ENCODE results near the gene SHISA5.
"Not testable (repeated sequence)": the region's sequence is repeated elsewhere in the genome, so short reads cannot be mapped to it uniquely, and the experiment has no call there.

The SHISA5 gene

GRCh38 chr3:48476426-48477053 lies 27.4 kb downstream of the SHISA5 start:
- no peak for DNase-seq

GRCh38 chr3:48475188-48475587 lies 28.8 kb downstream of the SHISA5 start:
- no peak for DNase-seq

- no peak for DNase-seq
These were observed 29.4 kb downstream of the SHISA5 start for GRCh38 chr3:48474619-48475018.

- DNase-seq: not testable (repeated sequence)
These were observed 29.9 kb downstream of the SHISA5 start for GRCh38 chr3:48474031-48474430.

- DNase-seq: no peak
These were observed 30.4 kb downstream of the SHISA5 start for GRCh38 chr3:48473617-48473952.

- peak; percentile 1 for DNase-seq
These were observed 30.9 kb downstream of the SHISA5 start for GRCh38 chr3:48472923-48473616.

DNA sequence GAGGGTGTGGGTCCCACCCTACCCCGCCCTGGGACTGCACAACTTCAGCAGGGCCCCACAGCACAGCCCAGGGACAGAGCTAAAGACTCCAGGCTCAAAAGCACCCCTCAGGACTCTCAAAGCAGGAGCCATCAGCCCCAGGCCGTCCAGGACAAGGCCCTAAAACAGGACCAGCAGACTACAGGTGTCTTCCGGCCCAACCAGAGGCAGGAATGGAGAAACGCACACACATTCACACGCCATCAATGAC lies 31.4 kb downstream of the SHISA5 start:
- no peak for DNase-seq

GRCh38 chr3:48470286-48470685 lies 33.7 kb downstream of the SHISA5 start:
- DNase-seq: no peak

- DNase-seq: no peak
These were observed 34.7 kb downstream of the SHISA5 start for GRCh38 chr3:48469046-48469915.

DNA sequence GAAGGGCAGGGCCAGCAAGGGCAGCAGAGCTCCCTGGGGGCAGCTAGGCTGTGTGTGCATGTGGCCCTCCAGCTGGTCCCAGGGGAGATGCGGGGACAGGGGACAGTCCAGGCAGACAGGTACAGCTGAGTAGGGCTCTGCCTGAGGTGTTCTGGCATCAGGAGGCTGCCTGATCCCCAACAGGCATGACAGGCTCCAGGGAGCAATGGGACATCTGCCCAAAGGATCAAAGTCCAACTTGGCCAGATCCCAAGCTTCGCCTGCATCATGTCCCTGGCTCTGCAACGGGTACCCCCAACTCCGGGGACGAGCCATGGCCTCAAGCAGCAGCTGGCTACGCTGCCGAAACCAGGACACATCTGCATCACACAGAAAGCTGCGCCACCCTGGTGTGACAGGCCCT lies 35.6 kb downstream of the SHISA5 start:
- no peak for DNase-seq

DNA sequence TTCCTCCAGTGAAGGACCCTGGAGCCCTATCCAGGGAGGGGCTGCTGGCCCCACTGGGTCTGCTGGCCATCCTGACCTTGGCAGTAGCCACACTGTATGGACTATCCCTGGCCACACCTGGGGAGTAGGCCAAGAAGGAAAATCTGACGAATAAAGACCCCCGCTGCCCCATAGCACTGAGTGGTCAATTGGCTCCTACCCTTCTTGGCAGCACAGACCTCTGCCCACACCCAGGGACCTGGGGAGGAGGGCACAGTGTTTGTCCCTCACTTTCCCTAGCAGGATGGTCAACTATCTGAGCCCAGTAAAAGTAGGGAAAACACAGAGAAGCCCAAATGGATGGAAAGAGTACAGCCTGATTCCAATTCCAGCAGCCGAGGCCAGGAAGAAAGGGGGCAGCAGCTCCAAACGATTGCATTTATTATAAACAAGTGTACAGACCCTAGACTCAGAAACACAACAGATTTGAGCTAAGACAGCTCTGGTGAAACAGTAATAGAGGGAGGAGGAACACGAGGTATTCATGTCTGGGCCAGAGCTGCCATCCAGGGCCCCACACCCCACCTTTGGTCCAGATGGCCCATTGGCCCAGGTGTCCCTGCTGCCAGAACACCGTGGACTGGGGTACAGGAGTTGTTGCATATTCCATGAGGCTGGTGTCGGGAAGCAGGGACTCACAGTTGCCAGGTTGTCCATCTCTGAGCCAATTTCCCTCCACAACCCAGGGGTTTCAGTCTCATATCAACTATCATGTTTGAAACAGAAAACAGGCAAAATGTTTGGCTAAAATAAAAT lies 36.3 kb downstream of the SHISA5 start:
- no peak for DNase-seq

- no peak for DNase-seq
These were observed 36.9 kb downstream of the SHISA5 start for GRCh38 chr3:48467110-48467454.

- no peak for DNase-seq
These were observed 37.4 kb downstream of the SHISA5 start for GRCh38 chr3:48466386-48467109.

- DNase-seq: no peak
These were observed 38.2 kb downstream of the SHISA5 start for GRCh38 chr3:48465531-48466378.

GRCh38 chr3:48465237-48465530 lies 38.8 kb downstream of the SHISA5 start:
- DNase-seq: no peak

DNA sequence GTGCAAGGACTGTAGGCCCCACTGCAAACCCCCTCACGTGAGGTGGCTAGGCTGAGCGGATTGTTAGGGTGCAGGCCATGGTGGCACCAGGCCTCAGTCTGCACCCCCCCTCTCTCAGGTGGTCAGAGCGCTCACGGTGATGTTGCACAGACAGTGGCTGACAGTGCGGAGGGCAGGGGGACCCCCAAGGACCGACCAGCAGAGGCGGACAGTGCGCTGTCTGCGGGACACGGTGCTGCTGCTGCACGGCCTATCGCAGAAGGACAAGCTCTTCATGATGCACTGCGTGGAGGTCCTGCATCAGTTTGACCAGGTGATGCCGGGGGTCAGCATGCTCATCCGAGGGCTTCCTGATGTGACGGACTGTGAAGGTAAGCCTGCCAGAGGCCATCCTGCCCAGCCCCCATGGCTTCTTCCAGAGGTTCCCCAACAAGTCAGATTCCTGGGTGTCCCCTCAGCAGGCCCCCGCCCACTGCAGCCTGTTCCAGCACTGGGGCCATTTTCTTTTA lies 39.2 kb downstream of the SHISA5 start:
- no peak for DNase-seq

DNA sequence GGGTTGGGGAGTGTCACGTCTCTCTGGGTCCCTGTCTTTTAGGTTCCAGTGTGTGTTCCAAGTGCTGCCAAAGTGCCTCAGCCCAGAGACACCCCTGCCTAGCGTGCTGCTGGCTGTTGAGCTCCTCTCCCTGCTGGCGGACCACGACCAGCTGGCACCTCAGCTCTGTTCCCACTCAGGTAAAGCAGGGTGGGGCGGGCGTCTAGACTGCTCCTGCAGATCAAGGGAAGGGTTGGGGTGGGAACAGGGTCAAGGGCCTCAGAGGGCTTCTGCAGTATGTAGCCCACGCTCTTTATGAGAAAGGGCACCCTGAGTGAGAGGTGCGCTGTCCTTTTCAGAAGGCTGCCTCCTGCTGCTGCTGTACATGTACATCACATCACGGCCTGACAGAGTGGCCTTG lies 40.3 kb downstream of the SHISA5 start:
- DNase-seq: no peak

DNA sequence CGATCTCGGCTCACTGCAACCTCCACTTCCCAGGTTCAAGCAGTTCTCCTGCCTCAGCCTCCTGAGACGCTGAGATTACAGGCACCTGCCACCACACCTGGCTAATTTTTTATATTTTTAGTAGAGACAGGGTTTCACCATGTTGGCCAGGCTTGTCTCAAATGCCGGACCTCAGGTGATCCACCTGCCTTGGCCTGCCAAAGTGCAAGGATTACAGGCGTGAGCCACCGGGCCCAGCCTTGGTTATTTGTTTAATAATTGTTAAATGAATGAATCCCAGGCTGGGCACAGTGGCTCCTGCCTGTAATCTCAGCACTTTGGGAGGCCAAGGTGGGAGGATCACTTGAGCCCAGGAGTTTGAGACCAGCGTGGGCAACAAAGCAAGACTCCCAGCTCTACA lies 42.2 kb downstream of the SHISA5 start:
- not testable (repeated sequence) for DNase-seq

DNA sequence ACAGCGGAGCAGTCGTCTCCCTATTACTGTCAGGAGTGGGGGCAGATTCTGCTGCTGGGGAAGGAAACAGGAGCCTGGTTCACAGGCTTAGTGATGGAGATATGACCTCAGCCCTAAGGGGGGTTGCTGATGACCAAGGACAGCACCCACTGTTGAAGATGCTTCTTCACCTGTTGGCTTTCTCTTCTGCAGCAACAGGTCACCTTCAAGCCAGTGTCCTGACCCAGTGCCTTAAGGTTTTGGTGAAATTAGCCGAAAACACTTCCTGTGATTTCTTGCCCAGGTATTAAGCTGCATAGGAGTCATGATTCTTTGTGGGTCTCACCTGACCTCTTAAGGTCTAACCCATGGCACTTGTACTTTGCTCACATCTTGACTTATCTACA lies 43.5 kb downstream of the SHISA5 start:
- no peak for DNase-seq

- no peak for DNase-seq
These were observed 44.0 kb downstream of the SHISA5 start for GRCh38 chr3:48459773-48460516.

GRCh38 chr3:48459331-48459730 lies 44.6 kb downstream of the SHISA5 start:
- DNase-seq: no peak
